ENCODE results near the gene ANKRD27.

- no peak for TF ChIP-seq CTCF (IDR thresholded peaks at IDR 0.05)
- TF ChIP-seq SIN3A (IDR thresholded peaks at IDR 0.05; ENCODE audit: borderline replicate concordance, insufficient read depth, low read depth, low read length) = no peak
- TF ChIP-seq POLR2AphosphoS5 (IDR thresholded peaks at IDR 0.05; ENCODE audit: low read depth, low read length) = no peak
- TF ChIP-seq REST (IDR thresholded peaks at IDR 0.05; ENCODE audit: insufficient read depth in 1 of 2, low read depth in 2 of 2, low read length in 1 of 2) = no peak
- TF ChIP-seq TCF7L2 (IDR thresholded peaks at IDR 0.05; ENCODE audit: low read depth, low read length) = no peak
Observed at GRCh38 chr19:32680986-32681385, 6.0 kb upstream of the ANKRD27 start.

Data from Panc1 (cell line).